OCI-LY7 (cell line): Measurements from ENCODE around the gene POGZ. TPM values are rescaled to one million over a fixed set of nuclear protein-coding genes. Genes with fewer than 3 reads are reported as not detected.

Experiments used
- BruUV-seq: library from RNA; stranded (reverse); fragments of 400-500 nt; replicated peaks from 2 replicates; lab custom pipeline; 2021; lab: Mats Ljungman, UMichigan
- CTCF ChIA-PET: fragments of 300-600 bp; sonication (Branson Sonifier 250); formaldehyde crosslinking; loops from one replicate; lab custom pipeline; 2022; ENCODE audit warnings: antibody characterized with exemption; ENCODE audit not compliant: unreplicated experiment; lab: Charles Lee
- POLR2A ChIA-PET: fragments of 300-600 bp; sonication (Branson Sonifier 250); formaldehyde crosslinking; loops from one replicate; lab custom pipeline; 2022; ENCODE audit warnings: antibody characterized with exemption; lab: Charles Lee
- DNase-seq: peaks from one replicate; pipeline ENCODE4 v3.0.0-alpha.2; 2015; ENCODE audit warnings: low spot score
- H2AFZ ChIP-seq: fragments of 200-600 bp; sonication (generic), shearing (Covaris generic); 2 replicates; pipeline ENCODE4 v1.6.1; 2014; ENCODE audit warnings: mild to moderate bottlenecking, antibody characterized with exemption, low read length, moderate library complexity
- H3K27ac ChIP-seq: fragments of 200-600 bp; sonication (generic); 2 replicates; pipeline ENCODE4 v1.5.1; 2014; ENCODE audit warnings: mixed run types, low read depth, mild to moderate bottlenecking, moderate library complexity, low read length, inconsistent platforms; ENCODE audit not compliant: poor library complexity, severe bottlenecking
- H3K36me3 ChIP-seq: fragments of 200-600 bp; sonication (generic); 2 replicates; pipeline ENCODE4 v1.6.1; 2014; ENCODE audit warnings: mild to moderate bottlenecking, antibody characterized with exemption, low read length, moderate library complexity, mixed read lengths; ENCODE audit not compliant: insufficient read depth
- H3K4me1 ChIP-seq: fragments of 200-600 bp; sonication (generic); 2 replicates; pipeline ENCODE4 v1.5.1; 2014; ENCODE audit warnings: mild to moderate bottlenecking, low read length; ENCODE audit not compliant: insufficient read depth, poor library complexity, severe bottlenecking
- H3K4me2 ChIP-seq: fragments of 200-600 bp; sonication (generic); 2 replicates; pipeline ENCODE4 v1.6.1; 2014; ENCODE audit warnings: mild to moderate bottlenecking, low read length
- H3K4me3 ChIP-seq: fragments of 200-600 bp; sonication (generic); 2 replicates; pipeline ENCODE4 v1.5.1; 2014; ENCODE audit warnings: mild to moderate bottlenecking, low read depth, low read length; ENCODE audit not compliant: poor library complexity, severe bottlenecking
- H3K79me2 ChIP-seq: fragments of 200-600 bp; sonication (generic); 2 replicates; pipeline ENCODE4 v1.6.1; 2016; ENCODE audit warnings: low read depth, mild to moderate bottlenecking, low read length, moderate library complexity, mixed read lengths; ENCODE audit not compliant: insufficient read depth
- H3K9me2 ChIP-seq: fragments of 200-600 bp; sonication (generic); 2 replicates; pipeline ENCODE4 v1.6.1; 2016; ENCODE audit warnings: mild to moderate bottlenecking, low read length, mixed read lengths; ENCODE audit not compliant: insufficient read depth
- H3K9me3 ChIP-seq: fragments of 200-600 bp; sonication (generic); 2 replicates; pipeline ENCODE4 v1.6.1; 2014; ENCODE audit warnings: mild to moderate bottlenecking, mixed run types, low read length, mixed read lengths
- H4K20me1 ChIP-seq: fragments of 200-600 bp; sonication (generic); 2 replicates; pipeline ENCODE4 v1.6.1; 2014; ENCODE audit warnings: mild to moderate bottlenecking, antibody characterized with exemption, low read length, moderate library complexity, mixed read lengths; ENCODE audit not compliant: insufficient read depth
- CTCF ChIP-seq: fragments of 200-600 bp; sonication (generic); conservative IDR thresholded peaks from 2 replicates; pipeline ENCODE4 v1.5.1; 2014; ENCODE audit warnings: mild to moderate bottlenecking, antibody characterized with exemption, low read length, moderate library complexity, mixed read lengths
- EZH2phosphoT487 ChIP-seq: fragments of 200-600 bp; sonication (generic); IDR thresholded peaks from 2 replicates; pipeline ENCODE4 v1.6.1; 2018; ENCODE audit warnings: low read depth, borderline replicate concordance, mild to moderate bottlenecking, mixed run types, antibody characterized with exemption, low read length, moderate library complexity, mixed read lengths
- intact Hi-C: fragments of 100-400 bp; cut with micrococcal nuclease; formaldehyde crosslinking; loops from one replicate; pipeline ENCODE4 v1.10.0; 2022; ENCODE audit not compliant: unreplicated experiment
- total RNA-seq, 2 experiments: library from RNA; depleted of rRNA in 1 of 2; stranded (reverse); fragments of >200 nt in 1 of 2; shearing (Covaris generic) in 1 of 2; gene quantifications; 2 replicates each; pipeline ENCODE4 v1.2.3, GENCODE V29; 2014 to 2022

POGZ gene
- total RNA-seq, 2 experiments from 2014 or later = 47.7 to 118 TPM

DNA sequence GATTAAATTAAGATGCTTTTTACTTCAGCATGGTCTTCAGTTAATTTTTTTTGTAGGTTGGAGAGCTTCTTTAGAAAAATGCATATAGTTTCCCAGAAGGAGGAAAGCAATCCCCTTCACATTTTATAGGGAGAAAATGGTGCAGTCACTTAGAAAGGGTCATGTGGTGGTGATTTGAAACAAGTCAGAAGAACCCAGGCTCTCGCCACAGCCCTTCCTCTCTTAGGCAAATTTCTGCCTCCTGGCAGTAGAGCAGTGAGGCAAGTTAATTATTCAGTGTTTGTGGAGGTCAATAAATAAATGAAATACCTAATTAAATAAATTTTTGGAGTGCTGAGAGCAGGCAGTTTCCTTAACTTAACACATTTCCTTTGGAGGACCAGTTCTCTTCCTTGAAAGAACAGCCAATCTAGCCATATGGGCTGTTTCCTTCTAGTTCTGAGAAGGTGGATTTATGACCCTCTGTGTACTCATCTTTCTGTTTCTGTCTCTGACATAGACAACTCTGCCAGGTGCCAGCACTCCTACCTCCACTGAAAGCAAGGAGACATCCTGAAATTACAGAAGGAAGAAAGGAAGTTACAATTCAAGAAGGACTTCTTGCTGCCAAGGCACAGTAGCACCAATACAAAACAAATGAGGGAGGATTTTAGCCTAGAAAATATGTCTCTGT, 19.0 kb upstream of the POGZ start:
- Histone ChIP-seq H3K4me1 (no peaks in the 10 kb centered on the region), H4K20me1 (no peaks in the 10 kb centered on the region), H3K79me2 (no peaks in the 10 kb centered on the region), H3K27ac (no peak overlapping the region), H3K4me2 (no peak overlapping the region), H2AFZ (no peak overlapping the region), H3K9me3 (0 out of 2 replicates have a peak, but pooled peaks cover 4% of the 10 kb centered on the region), H3K36me3 (no peaks in the 10 kb centered on the region), H3K9me2 (no peaks in the 10 kb centered on the region), H3K4me3 (no peak overlapping the region)
- DNase-seq = no peak
- no peak for TF ChIP-seq EZH2phosphoT487
- no TSS peak for BruUV-seq
- ChIA-PET CTCF (no interaction called here), POLR2A (no interaction called here)
- intact Hi-C loops = no loop called here

- CTCF ChIA-PET = no interaction called here
- POLR2A ChIA-PET = interaction anchor here (0.6 to 1.5 kb wide), 2 partner anchors 12 to 399 kb away, joined by 3 to 5 read pairs; no protein-coding TSS in a partner anchor
These were observed 17.8 kb upstream of the POGZ start for GRCh38 chr1:151477066-151477465.

GRCh38 chr1:151476083-151476482, 16.8 kb upstream of the POGZ start:
- no TSS peak for BruUV-seq
- H3K4me2 ChIP-seq = no peak overlapping the region
- no peak for DNase-seq
- no peak overlapping the region for H3K4me3 ChIP-seq
- no peaks in the 10 kb centered on the region for H3K9me2 ChIP-seq
- no peak for TF ChIP-seq CTCF
- no peaks in the 10 kb centered on the region for H3K4me1 ChIP-seq
- H4K20me1 ChIP-seq = no peaks in the 10 kb centered on the region
- no peak overlapping the region for H2AFZ ChIP-seq
- intact Hi-C loops = no loop called here
- POLR2A ChIA-PET = interaction anchor here (0.8 to 2.6 kb wide), 3 partner anchors 9 to 199 kb away, joined by 3 to 15 read pairs (median 5); no protein-coding TSS in a partner anchor
- H3K36me3 ChIP-seq = no peaks in the 10 kb centered on the region
- no peak overlapping the region for H3K27ac ChIP-seq
- H3K79me2 ChIP-seq = no peaks in the 10 kb centered on the region
- H3K9me3 ChIP-seq = no peaks in the 10 kb centered on the region
- CTCF ChIA-PET = no interaction called here

More at GRCh38 chr1:151477066-151477465, 17.8 kb upstream of the POGZ start:
- H4K20me1 ChIP-seq = no peaks in the 10 kb centered on the region
- H3K79me2 ChIP-seq = no peaks in the 10 kb centered on the region
- H2AFZ ChIP-seq = no peak overlapping the region
- BruUV-seq = no TSS peak
- no peak overlapping the region for H3K4me2 ChIP-seq
- H3K4me1 ChIP-seq = no peaks in the 10 kb centered on the region
- H3K36me3 ChIP-seq = no peaks in the 10 kb centered on the region
- H3K9me3 ChIP-seq = 0 out of 2 replicates have a peak, but pooled peaks cover 4% of the 10 kb centered on the region
- H3K27ac ChIP-seq = no peak overlapping the region
- no peak for DNase-seq
- intact Hi-C loops = no loop called here
- H3K4me3 ChIP-seq = no peak overlapping the region
- TF ChIP-seq EZH2phosphoT487 (no peak), CTCF (no peak)
- no peaks in the 10 kb centered on the region for H3K9me2 ChIP-seq
